K562 (cell line): ENCODE results near the gene DLG4. TPM values are rescaled to one million over a fixed set of nuclear protein-coding genes. Genes with fewer than 3 reads are reported as not detected.
A peak's percentile ranks its signal among the peaks of the same experiment; 100 is the strongest.

ENCODE experiments used
- AFF1 ChIP-seq, 2 experiments: fragments of 450-650 bp; IDR thresholded peaks; 2 replicates each; pipeline ENCODE4 v1.6.1; 2018; ENCODE audit warnings: mild to moderate bottlenecking in 2 of 2, low read depth in 1 of 2; ENCODE audit not compliant: partially characterized antibody in 2 of 2
- CEBPB ChIP-seq: fragments of 450-650 bp; IDR thresholded peaks from 2 replicates; pipeline ENCODE4 v1.6.1; 2016; ENCODE audit warnings: missing genetic modification characterization, missing compliant biosample characterization
- CTBP1 ChIP-seq: fragments of 450-650 bp; IDR thresholded peaks from 2 replicates; pipeline ENCODE4 v1.6.1; 2016; ENCODE audit warnings: borderline replicate concordance
- DNMT1 ChIP-seq: fragments of 450-650 bp; IDR thresholded peaks from 2 replicates; pipeline ENCODE4 v1.6.1; 2016; ENCODE audit warnings: antibody characterized with exemption, mild to moderate bottlenecking
- LARP7 ChIP-seq: fragments of 450-650 bp; IDR thresholded peaks from 2 replicates; pipeline ENCODE4 v1.6.1; 2016
- NR2F6 ChIP-seq: fragments of 450-650 bp; formaldehyde crosslinking; IDR thresholded peaks from 2 replicates; pipeline ENCODE4 v1.4.0; 2020; ENCODE audit warnings: mild to moderate bottlenecking
- REST ChIP-seq, 2 experiments: fragments of 450-650 bp; formaldehyde crosslinking in 1 of 2; IDR thresholded peaks; 2 replicates each; pipeline versions ENCODE4 v1.4.0 to v1.6.1; 2014 to 2020; ENCODE audit warnings: mild to moderate bottlenecking in 2 of 2, borderline replicate concordance in 1 of 2, low read depth in 1 of 2
- SNRNP70 ChIP-seq: fragments of 200-400 bp; formaldehyde crosslinking; optimal IDR thresholded peaks from 2 replicates; pipeline ENCODE3; 2017; ENCODE audit warnings: low read depth, low read length
- ZC3H4 ChIP-seq: sonication (generic); formaldehyde crosslinking; IDR thresholded peaks from 2 replicates; pipeline ENCODE4 v1.9.0; 2021; ENCODE audit warnings: missing genetic modification reagents, borderline replicate concordance
- ZNF124 ChIP-seq: sonication (generic); formaldehyde crosslinking; IDR thresholded peaks from 2 replicates; pipeline ENCODE4 v1.8.1; 2022; ENCODE audit warnings: missing genetic modification reagents
- ZNF282 ChIP-seq: sonication (generic); formaldehyde crosslinking; IDR thresholded peaks from 2 replicates; pipeline ENCODE4 v1.8.1; 2023; ENCODE audit warnings: missing genetic modification reagents
- polyA plus RNA-seq, 8 experiments: library from polyadenylated mRNA; depleted of rRNA in 4 of 8; stranded (reverse) in 5 of 8; unstranded in 3 of 8; fragments of >200 nt; fragmentation: Nextera tagmentation in 2 of 8; fragmentation: Illumina TruSeq in 1 of 8; extraction: Ambion mirVana in 2 of 8; extraction: Trizol in 1 of 8; gene quantifications; 2 replicates each; pipeline versions ENCODE4 v1.2.1 to v1.2.3, GENCODE V29; 2011 to 2014; ENCODE audit warnings: inconsistent platforms in 1 of 8, missing spikeins in 1 of 8
- total RNA-seq, 7 experiments: library from RNA; depleted of rRNA in 6 of 7; stranded (reverse); fragments of >200 nt in 6 of 7; fragmentation: Illumina TruSeq in 2 of 7; extraction: Trizol in 2 of 7; gene quantifications; 2 replicates each; pipeline versions ENCODE4 v1.2.1 to v1.2.3, GENCODE V29; 2011 to 2021; ENCODE audit warnings: low replicate concordance in 1 of 7
- TF ChIP-seq, protein P1 (sequence below): fragments of 450-650 bp; formaldehyde crosslinking; IDR thresholded peaks from 2 replicates; pipeline ENCODE4 v1.4.0; 2022; ENCODE audit warnings: mild to moderate bottlenecking, moderate library complexity
- TF ChIP-seq, protein P2 (sequence below): sonication (generic); formaldehyde crosslinking; IDR thresholded peaks from 2 replicates; pipeline ENCODE4 v1.9.0; 2022; ENCODE audit warnings: mild to moderate bottlenecking, missing genetic modification reagents

DLG4 gene
- total and polyA plus RNA-seq, 9 of the 15 experiments (the other 6 are each of a cell fraction or from before 2014, with no cell fraction given) = 0.03 to 12.0 (median 4.1) TPM

- TF ChIP-seq, protein P1, sequence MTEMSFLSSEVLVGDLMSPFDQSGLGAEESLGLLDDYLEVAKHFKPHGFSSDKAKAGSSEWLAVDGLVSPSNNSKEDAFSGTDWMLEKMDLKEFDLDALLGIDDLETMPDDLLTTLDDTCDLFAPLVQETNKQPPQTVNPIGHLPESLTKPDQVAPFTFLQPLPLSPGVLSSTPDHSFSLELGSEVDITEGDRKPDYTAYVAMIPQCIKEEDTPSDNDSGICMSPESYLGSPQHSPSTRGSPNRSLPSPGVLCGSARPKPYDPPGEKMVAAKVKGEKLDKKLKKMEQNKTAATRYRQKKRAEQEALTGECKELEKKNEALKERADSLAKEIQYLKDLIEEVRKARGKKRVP = no peak
- TF ChIP-seq CEBPB (tag) (no peak), ZNF282 (CRISPR knock-in tag) (no peak), SNRNP70 (no peak), DNMT1 (no peak), NR2F6 (CRISPR knock-in tag) (no peak), ZC3H4 (no peak), CTBP1 (peak; percentile 58), AFF1 (IDR thresholded peaks at IDR 0.05; ENCODE audit: low read depth in 1 of 2, partially characterized antibody in 2 of 2) (peak in 1 of 2 experiments; percentile 50), LARP7 (no peak), REST (IDR thresholded peaks at IDR 0.05; ENCODE audit: borderline replicate concordance) (no peak; the same call in 1 of the 2 replicates), REST (CRISPR knock-in tag; IDR thresholded peaks at IDR 0.05; ENCODE audit: low read depth) (no peak), ZNF124 (no peak)
- TF ChIP-seq, protein P2, sequence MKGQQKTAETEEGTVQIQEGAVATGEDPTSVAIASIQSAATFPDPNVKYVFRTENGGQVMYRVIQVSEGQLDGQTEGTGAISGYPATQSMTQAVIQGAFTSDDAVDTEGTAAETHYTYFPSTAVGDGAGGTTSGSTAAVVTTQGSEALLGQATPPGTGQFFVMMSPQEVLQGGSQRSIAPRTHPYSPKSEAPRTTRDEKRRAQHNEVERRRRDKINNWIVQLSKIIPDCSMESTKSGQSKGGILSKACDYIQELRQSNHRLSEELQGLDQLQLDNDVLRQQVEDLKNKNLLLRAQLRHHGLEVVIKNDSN = peak; percentile 33; the same call in 1 of the 2 replicates
Observed at GRCh38 chr17:7252176-7253043, 32.8 kb upstream of the DLG4 start, which contains the start of gene ELP5 (continued).
